Measurements from ENCODE around the gene ERICH6B.
"Not testable (repeated sequence)": the region's sequence is repeated elsewhere in the genome, so short reads cannot be mapped to it uniquely, and the experiment has no call there.

- TF ChIP-seq CTCF, POLR2A, EP300 (IDR thresholded peaks at IDR 0.05): not testable (repeated sequence)
Measured at GRCh38 chr13:45642159-45642558, 26.6 kb upstream of the ERICH6B start.
